GM21786 (cell line): ENCODE results near the gene MCUR1.
A peak's percentile ranks its signal among the peaks of the same experiment; 100 is the strongest.
"Not testable (repeated sequence)": the region's sequence is repeated elsewhere in the genome, so short reads cannot be mapped to it uniquely, and the experiment has no call there.

Experiments used
- ATAC-seq: cut with Tn5 transposase; IDR thresholded peaks from one replicate; pipeline ENCODE4 v1.9.1; 2021; ENCODE audit not compliant: unreplicated experiment

The MCUR1 gene

GRCh38 chr6:13814176-13814937, at the start of gene MCUR1:
Gene MCUR1, minus strand, starts transcription at chr6:13814557. Its CDS starts 128 bp downstream, at chr6:13814429.
- peak; percentile 74 for ATAC-seq

- no peak for ATAC-seq
Measured at GRCh38 chr6:13863699-13864155, 49.4 kb upstream of the MCUR1 start.

GRCh38 chr6:13860556-13861185, 46.3 kb upstream of the MCUR1 start:
- not testable (repeated sequence) for ATAC-seq

GRCh38 chr6:13859871-13860555, 45.7 kb upstream of the MCUR1 start:
- ATAC-seq = no peak

GRCh38 chr6:13854716-13855250, 40.4 kb upstream of the MCUR1 start:
- no peak for ATAC-seq

GRCh38 chr6:13853871-13854270, 39.5 kb upstream of the MCUR1 start:
- no peak for ATAC-seq

- ATAC-seq = no peak
Measured at GRCh38 chr6:13851803-13852202, 37.4 kb upstream of the MCUR1 start.

GRCh38 chr6:13851330-13851729, 37.0 kb upstream of the MCUR1 start:
- no peak for ATAC-seq

- ATAC-seq = not testable (repeated sequence)
Measured at GRCh38 chr6:13850690-13851089, 36.3 kb upstream of the MCUR1 start.

- ATAC-seq = no peak
Measured at GRCh38 chr6:13848522-13849150, 34.3 kb upstream of the MCUR1 start.

- ATAC-seq = no peak
Measured at GRCh38 chr6:13847326-13848050, 33.1 kb upstream of the MCUR1 start.

GRCh38 chr6:13846841-13847240, 32.5 kb upstream of the MCUR1 start:
- no peak for ATAC-seq

GRCh38 chr6:13841936-13842335, 27.6 kb upstream of the MCUR1 start:
- no peak for ATAC-seq

GRCh38 chr6:13838616-13839015, 24.3 kb upstream of the MCUR1 start:
- ATAC-seq = no peak

- ATAC-seq = no peak
Measured at GRCh38 chr6:13836170-13836569, 21.8 kb upstream of the MCUR1 start.

- ATAC-seq = no peak
Measured at GRCh38 chr6:13834790-13835189, 20.4 kb upstream of the MCUR1 start.

- ATAC-seq = not testable (repeated sequence)
Measured at GRCh38 chr6:13834018-13834417, 19.7 kb upstream of the MCUR1 start.

GRCh38 chr6:13832778-13833177, 18.4 kb upstream of the MCUR1 start:
- ATAC-seq = no peak

GRCh38 chr6:13831615-13832014, 17.3 kb upstream of the MCUR1 start:
- no peak for ATAC-seq

- ATAC-seq = no peak
Measured at GRCh38 chr6:13830803-13831202, 16.4 kb upstream of the MCUR1 start.
